ENCODE results near the gene PRRT2. TPM values are rescaled to one million over a fixed set of nuclear protein-coding genes. Genes with fewer than 3 reads are reported as not detected.

The PRRT2 gene
- total RNA-seq, 1 experiment from 2014 or later: 3.9 TPM

- Mint-ChIP-seq H3K36me3 (ENCODE audit: insufficient read depth, unreplicated experiment) (peaks cover 64% of the 10 kb centered on the region), H3K9me3 (ENCODE audit: unreplicated experiment) (no peaks in the 10 kb centered on the region), H3K4me3 (ENCODE audit: unreplicated experiment) (peak overlapping the region; percentile 94), H3K27ac (ENCODE audit: unreplicated experiment) (peak overlapping the region; percentile 93), H3K4me1 (ENCODE audit: low read depth, unreplicated experiment) (peaks cover 33% of the 10 kb centered on the region), H3K27me3 (ENCODE audit: insufficient read depth, unreplicated experiment) (no peaks in the 10 kb centered on the region)
- ChIA-PET CTCF (interaction anchor here (0.5 kb wide), 1 partner anchor 135 kb away, joined by 3 read pairs; no protein-coding TSS in a partner anchor), POLR2A (no interaction called here)
- TF ChIP-seq, protein P1, sequence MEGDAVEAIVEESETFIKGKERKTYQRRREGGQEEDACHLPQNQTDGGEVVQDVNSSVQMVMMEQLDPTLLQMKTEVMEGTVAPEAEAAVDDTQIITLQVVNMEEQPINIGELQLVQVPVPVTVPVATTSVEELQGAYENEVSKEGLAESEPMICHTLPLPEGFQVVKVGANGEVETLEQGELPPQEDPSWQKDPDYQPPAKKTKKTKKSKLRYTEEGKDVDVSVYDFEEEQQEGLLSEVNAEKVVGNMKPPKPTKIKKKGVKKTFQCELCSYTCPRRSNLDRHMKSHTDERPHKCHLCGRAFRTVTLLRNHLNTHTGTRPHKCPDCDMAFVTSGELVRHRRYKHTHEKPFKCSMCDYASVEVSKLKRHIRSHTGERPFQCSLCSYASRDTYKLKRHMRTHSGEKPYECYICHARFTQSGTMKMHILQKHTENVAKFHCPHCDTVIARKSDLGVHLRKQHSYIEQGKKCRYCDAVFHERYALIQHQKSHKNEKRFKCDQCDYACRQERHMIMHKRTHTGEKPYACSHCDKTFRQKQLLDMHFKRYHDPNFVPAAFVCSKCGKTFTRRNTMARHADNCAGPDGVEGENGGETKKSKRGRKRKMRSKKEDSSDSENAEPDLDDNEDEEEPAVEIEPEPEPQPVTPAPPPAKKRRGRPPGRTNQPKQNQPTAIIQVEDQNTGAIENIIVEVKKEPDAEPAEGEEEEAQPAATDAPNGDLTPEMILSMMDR (IDR thresholded peaks at IDR 0.05; ENCODE audit: insufficient read depth in 1 of 2, low read depth in 1 of 2, low read length in 1 of 2, severe bottlenecking in 1 of 2, unreplicated experiment in 1 of 2): no peak
- intact Hi-C loops (cut with micrococcal nuclease; ENCODE audit: unreplicated experiment): loop anchor here (5.0 to 10.0 kb wide), 2 partner anchors 108 to 185 kb away; partner anchors contain the start of genes HIRIP3 and INO80E
- Histone ChIP-seq H3K36me3 (ENCODE audit: control insufficient read depth, insufficient read depth, low read length) (peaks cover 7% of the 10 kb centered on the region; the same call in 1 of the 2 replicates), H3K4me3 (ENCODE audit: low read depth, low read length) (peak overlapping the region; percentile 10; the same call in 1 of the 2 replicates), H3K4me1 (peaks cover 25% of the 10 kb centered on the region), H3K27me3 (replicated peaks; ENCODE audit: control insufficient read depth, insufficient read depth, low read length) (no peaks in the 10 kb centered on the region), H3K9me3 (no peaks in the 10 kb centered on the region)
- no TSS peak for BruUV-seq (replicated peaks)
- DNase-seq: no peak
Observed at GRCh38 chr16:29809850-29810698, 1.9 kb upstream of the PRRT2 start.

GRCh38 chr16:29810699-29811169 is 1.3 kb upstream of the PRRT2 start:
- POLR2A ChIA-PET: interaction anchor here (1.0 kb wide), 1 partner anchor 163 kb away, joined by 3 read pairs; the partner anchor contains the start of gene TAOK2
- Histone ChIP-seq H3K9me3 (no peaks in the 10 kb centered on the region), H3K36me3 (ENCODE audit: control insufficient read depth, insufficient read depth, low read length) (peaks cover 7% of the 10 kb centered on the region; the same call in 1 of the 2 replicates), H3K4me1 (peaks cover 27% of the 10 kb centered on the region), H3K4me3 (ENCODE audit: low read depth, low read length) (peak overlapping the region; percentile 15; the same call in 1 of the 2 replicates), H3K27me3 (replicated peaks; ENCODE audit: control insufficient read depth, insufficient read depth, low read length) (no peaks in the 10 kb centered on the region)
- Mint-ChIP-seq H3K4me1 (ENCODE audit: low read depth, unreplicated experiment) (peaks cover 37% of the 10 kb centered on the region), H3K27ac (ENCODE audit: unreplicated experiment) (peak overlapping the region; percentile 93), H3K9me3 (ENCODE audit: unreplicated experiment) (no peaks in the 10 kb centered on the region), H3K4me3 (ENCODE audit: unreplicated experiment) (peak overlapping the region; percentile 94), H3K27me3 (ENCODE audit: insufficient read depth, unreplicated experiment) (no peaks in the 10 kb centered on the region), H3K36me3 (ENCODE audit: insufficient read depth, unreplicated experiment) (peaks cover 59% of the 10 kb centered on the region)
- intact Hi-C loops (cut with micrococcal nuclease; ENCODE audit: unreplicated experiment): loop anchor here (10.0 kb wide), 1 partner anchor 184 kb away; the partner anchor contains the start of genes HIRIP3 and INO80E
- DNase-seq: no peak
- TF ChIP-seq, protein P1 (IDR thresholded peaks at IDR 0.05; ENCODE audit: insufficient read depth in 1 of 2, low read depth in 1 of 2, low read length in 1 of 2, severe bottlenecking in 1 of 2, unreplicated experiment in 1 of 2): no peak
- CTCF ChIA-PET: interaction anchor here (0.5 to 1.6 kb wide), 2 partner anchors 38 to 134 kb away, joined by 3 to 5 read pairs; no protein-coding TSS in a partner anchor
- TSS peak; percentile 87 for BruUV-seq (replicated peaks)
